Breast epithelium (tissue), 4 donors: Measurements from ENCODE around the gene MAGI3. TPM values are rescaled to one million over a fixed set of nuclear protein-coding genes. Genes with fewer than 3 reads are reported as not detected.
A peak's percentile ranks its signal among the peaks of the same experiment; 100 is the strongest.

Experiments used
- DNase-seq, 2 donors: peaks; one replicate each; pipeline ENCODE4 v3.0.0-alpha.2; 2019; ENCODE audit warnings: low spot score in 2 of 2
- H3K27ac ChIP-seq, 2 donors: fragments of 200-600 bp; sonication (generic) in 1 of 2; one replicate each; pipeline ENCODE4 v1.5.1; 2016 to 2019; ENCODE audit warnings: mild to moderate bottlenecking in 1 of 2
- H3K27me3 ChIP-seq, 2 donors: fragments of 200-600 bp; sonication (generic) in 1 of 2; one replicate each; pipeline versions ENCODE4 v1.5.1 to v1.6.0; 2017 to 2019; ENCODE audit warnings: control low read depth in 1 of 2, mild to moderate bottlenecking in 1 of 2
- H3K36me3 ChIP-seq: fragments of 200-600 bp; one replicate; pipeline ENCODE4 v1.5.1; 2019
- H3K4me1 ChIP-seq, 2 donors: fragments of 200-600 bp; sonication (generic); one replicate each; pipeline ENCODE4 v1.5.1; 2016 to 2019; ENCODE audit warnings: control low read depth in 1 of 2
- H3K4me3 ChIP-seq, 3 donors: fragments of 200-600 bp; sonication (generic); 1 replicate in 2 of 3; 2 replicates in 1 of 3; pipeline ENCODE4 v1.5.1; 2016 to 2019; ENCODE audit warnings: mild to moderate bottlenecking in 3 of 3, moderate library complexity in 2 of 3
- H3K9me3 ChIP-seq, 2 donors: fragments of 200-600 bp; sonication (generic) in 1 of 2; one replicate each; pipeline ENCODE4 v1.5.1; 2016 to 2019; ENCODE audit warnings: control low read depth in 1 of 2
- POLR2A ChIP-seq: fragments of 450-650 bp; IDR thresholded peaks from one replicate; pipeline ENCODE4 v1.6.1; 2016; ENCODE audit warnings: antibody characterized with exemption, mild to moderate bottlenecking, moderate library complexity
- POLR2AphosphoS5 ChIP-seq, 3 donors: sonication (generic); formaldehyde crosslinking; IDR thresholded peaks; one replicate each; pipeline ENCODE4 v1.6.1; 2017; ENCODE audit warnings: antibody characterized with exemption in 3 of 3
- intact Hi-C: fragments of 100-400 bp; cut with DNase I; formaldehyde crosslinking; loops from one replicate; pipeline ENCODE4 v1.15.1; 2023; ENCODE audit warnings: low total_unique reads
- total RNA-seq, 3 donors: library from RNA; depleted of rRNA; stranded (reverse); fragments of >200 nt; gene quantifications; one replicate each; pipeline ENCODE4 v1.1.0, GENCODE V29; 2016
- TF ChIP-seq, protein P1 (sequence below), 3 donors: fragments of 450-650 bp; IDR thresholded peaks; one replicate each; pipeline ENCODE4 v1.5.1; 2016 to 2017; ENCODE audit warnings: antibody characterized with exemption in 3 of 3, mild to moderate bottlenecking in 3 of 3, moderate library complexity in 3 of 3

Gene MAGI3
- total RNA-seq, 3 donors from 2014 or later, result 14.9 to 66.9 (median 33.4) TPM

DNA sequence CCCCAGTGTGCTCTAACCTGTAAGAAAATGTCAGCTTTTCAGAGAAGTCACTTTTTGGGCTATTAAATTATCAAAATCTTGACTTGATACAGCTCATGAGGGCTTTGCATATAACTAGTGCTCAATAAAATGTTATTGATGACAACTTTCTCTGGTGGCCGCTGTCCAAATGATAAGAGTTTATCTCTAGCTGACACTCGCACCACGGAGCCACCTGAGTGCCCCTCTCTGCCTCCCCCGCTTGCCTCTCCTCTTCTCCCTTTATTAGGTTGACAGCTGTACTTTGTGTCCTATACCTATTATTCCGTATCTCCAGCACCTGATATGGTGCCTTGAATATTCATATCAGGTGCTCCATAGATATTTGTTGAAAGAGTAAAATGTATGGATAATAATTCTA, 286.2 kb downstream of the MAGI3 start:
- intact Hi-C loops, result loop anchor here (10.0 kb wide), 1 partner anchor 532 kb away; no protein-coding TSS in a partner anchor
- no peak overlapping the region for H3K27ac ChIP-seq

DNA sequence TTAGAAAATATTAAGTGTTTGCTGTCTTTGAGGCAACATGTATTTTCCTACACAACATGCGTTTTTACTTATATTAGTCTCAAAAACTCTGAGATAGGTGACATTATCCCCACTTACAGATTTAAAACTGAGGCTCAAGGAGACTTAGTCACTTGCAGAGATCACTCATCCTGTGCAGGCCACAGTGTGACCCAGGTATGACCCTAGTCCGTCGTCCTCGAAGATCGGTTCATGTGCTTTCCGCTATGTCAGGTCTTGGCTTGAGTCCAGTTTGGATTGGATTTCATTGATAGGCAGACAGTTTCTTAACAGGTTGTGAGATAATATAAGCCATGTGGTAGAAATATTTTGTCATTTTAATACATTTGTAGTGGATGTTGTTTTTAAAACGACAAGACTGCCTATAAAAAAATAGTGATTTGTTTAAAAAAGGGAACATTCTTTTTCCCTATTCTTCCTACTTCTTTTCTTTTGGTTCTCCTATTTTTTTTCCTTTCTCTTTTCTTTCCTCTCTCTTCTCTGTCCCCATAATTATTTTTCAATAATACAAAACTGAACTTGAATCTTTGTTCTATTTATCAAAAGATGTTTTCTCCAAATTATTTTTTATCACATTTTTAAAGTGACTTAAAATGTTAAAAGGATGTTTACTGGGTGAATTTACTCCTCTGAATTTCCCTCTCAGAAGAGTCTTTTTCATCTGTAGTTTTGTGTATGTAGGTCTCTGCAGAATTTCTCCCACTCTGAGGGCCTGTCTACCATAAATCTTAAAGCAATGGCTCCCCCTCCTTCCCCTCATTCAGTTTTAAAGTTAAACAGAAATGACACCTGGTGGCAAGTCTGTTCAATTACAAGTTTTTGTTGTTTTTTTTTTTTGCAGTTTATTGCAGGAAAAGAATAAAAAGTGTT, 287.2 kb downstream of the MAGI3 start:
- Histone ChIP-seq H3K27me3 (no peaks in the 10 kb centered on the region), H3K36me3 (no peaks in the 10 kb centered on the region), H3K4me3 (no peak overlapping the region), H3K9me3 (no peaks in the 10 kb centered on the region), H3K4me1 (no peaks in the 10 kb centered on the region), H3K27ac (no peak overlapping the region)
- no peak for TF ChIP-seq POLR2A
- TF ChIP-seq, protein P1, sequence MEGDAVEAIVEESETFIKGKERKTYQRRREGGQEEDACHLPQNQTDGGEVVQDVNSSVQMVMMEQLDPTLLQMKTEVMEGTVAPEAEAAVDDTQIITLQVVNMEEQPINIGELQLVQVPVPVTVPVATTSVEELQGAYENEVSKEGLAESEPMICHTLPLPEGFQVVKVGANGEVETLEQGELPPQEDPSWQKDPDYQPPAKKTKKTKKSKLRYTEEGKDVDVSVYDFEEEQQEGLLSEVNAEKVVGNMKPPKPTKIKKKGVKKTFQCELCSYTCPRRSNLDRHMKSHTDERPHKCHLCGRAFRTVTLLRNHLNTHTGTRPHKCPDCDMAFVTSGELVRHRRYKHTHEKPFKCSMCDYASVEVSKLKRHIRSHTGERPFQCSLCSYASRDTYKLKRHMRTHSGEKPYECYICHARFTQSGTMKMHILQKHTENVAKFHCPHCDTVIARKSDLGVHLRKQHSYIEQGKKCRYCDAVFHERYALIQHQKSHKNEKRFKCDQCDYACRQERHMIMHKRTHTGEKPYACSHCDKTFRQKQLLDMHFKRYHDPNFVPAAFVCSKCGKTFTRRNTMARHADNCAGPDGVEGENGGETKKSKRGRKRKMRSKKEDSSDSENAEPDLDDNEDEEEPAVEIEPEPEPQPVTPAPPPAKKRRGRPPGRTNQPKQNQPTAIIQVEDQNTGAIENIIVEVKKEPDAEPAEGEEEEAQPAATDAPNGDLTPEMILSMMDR (IDR thresholded peaks at IDR 0.05), result peak; percentile 56 to 67 (median 64)
- no peak for TF ChIP-seq POLR2AphosphoS5 (IDR thresholded peaks at IDR 0.05)
- no peak for DNase-seq
- intact Hi-C loops, result loop anchor here (10.0 kb wide), 1 partner anchor 533 kb away; no protein-coding TSS in a partner anchor

More for the DNA sequence above, 286.2 kb downstream of the MAGI3 start:
- TF ChIP-seq, protein P1 (IDR thresholded peaks at IDR 0.05), result no peak
- TF ChIP-seq POLR2AphosphoS5 (IDR thresholded peaks at IDR 0.05), result no peak
- TF ChIP-seq POLR2A, result no peak
- H3K4me3 ChIP-seq, result no peak overlapping the region
- no peak for DNase-seq
- H3K27me3 ChIP-seq, result no peaks in the 10 kb centered on the region
- no peaks in the 10 kb centered on the region for H3K36me3 ChIP-seq
- no peaks in the 10 kb centered on the region for H3K9me3 ChIP-seq
- H3K4me1 ChIP-seq, result no peaks in the 10 kb centered on the region

DNA sequence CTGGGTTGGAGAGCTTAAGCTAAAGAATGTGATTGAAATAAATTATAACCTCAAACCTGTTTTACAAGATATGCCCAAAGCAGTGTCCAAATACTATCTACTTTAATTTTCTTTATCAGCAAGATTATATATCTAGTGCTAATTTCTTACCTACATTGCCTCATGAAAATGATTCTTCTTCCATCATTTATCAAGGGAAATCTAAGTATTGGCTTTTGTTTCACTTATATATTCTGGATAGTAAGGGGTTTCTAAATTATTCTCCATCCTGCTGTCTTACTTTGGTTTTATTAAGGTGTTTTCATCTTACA, 287.8 kb downstream of the MAGI3 start:
- intact Hi-C loops, result loop anchor here (10.0 kb wide), 1 partner anchor 533 kb away; no protein-coding TSS in a partner anchor
- Histone ChIP-seq H3K4me3 (no peak overlapping the region), H3K27ac (no peak overlapping the region), H3K27me3 (no peaks in the 10 kb centered on the region), H3K36me3 (no peaks in the 10 kb centered on the region), H3K4me1 (no peaks in the 10 kb centered on the region), H3K9me3 (no peaks in the 10 kb centered on the region)
- DNase-seq, result no peak
- no peak for TF ChIP-seq POLR2A
- TF ChIP-seq, protein P1 (IDR thresholded peaks at IDR 0.05), result peak in 1 of 3 donors; percentile 5

DNA sequence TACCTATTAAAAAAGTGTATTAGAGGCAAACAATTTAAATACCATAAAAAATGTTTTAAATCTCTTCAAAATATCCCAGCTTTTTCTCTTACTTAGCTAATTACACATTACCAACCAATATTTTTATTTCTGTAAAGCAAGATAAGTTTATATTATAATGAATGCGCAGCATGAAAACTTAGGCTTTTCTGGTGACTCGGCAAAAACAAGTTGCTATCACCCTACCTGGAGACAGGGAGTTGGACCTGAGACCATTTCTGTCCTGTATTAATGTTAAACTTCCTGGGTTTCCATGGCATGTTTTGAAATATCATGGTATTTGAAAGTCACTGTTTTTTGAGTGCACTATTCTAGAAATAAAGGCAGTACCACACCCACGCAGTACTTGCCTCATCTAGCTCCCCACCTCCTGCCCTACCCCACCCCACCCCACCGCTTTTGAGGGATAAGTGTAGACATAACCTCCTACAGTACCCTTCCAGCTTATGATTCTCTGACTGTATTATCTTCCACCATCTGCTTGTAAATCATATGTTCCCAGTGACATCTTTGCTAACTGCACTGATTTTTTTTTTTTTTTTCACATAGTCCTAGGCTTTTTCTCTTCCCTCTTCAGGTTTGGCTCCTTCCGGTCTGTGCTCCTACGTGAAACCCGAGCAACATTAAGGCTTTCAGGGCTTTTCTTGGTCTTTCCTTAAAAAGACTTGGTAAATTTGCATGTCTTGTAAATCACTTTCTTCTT, 291.5 kb downstream of the MAGI3 start:
- H3K27me3 ChIP-seq, result no peaks in the 10 kb centered on the region
- intact Hi-C loops, result no loop called here
- no peaks in the 10 kb centered on the region for H3K4me1 ChIP-seq
- no peak for DNase-seq
- no peaks in the 10 kb centered on the region for H3K9me3 ChIP-seq
- H3K4me3 ChIP-seq, result no peak overlapping the region
- no peak overlapping the region for H3K27ac ChIP-seq
- no peaks in the 10 kb centered on the region for H3K36me3 ChIP-seq
- TF ChIP-seq POLR2A, result no peak
- TF ChIP-seq, protein P1 (IDR thresholded peaks at IDR 0.05), result no peak
